Heart right ventricle (tissue), 16 donors: Measurements from ENCODE around the gene CTDSP1. TPM values are rescaled to one million over a fixed set of nuclear protein-coding genes. Genes with fewer than 3 reads are reported as not detected.

Experiments
- ATAC-seq, 8 donors: fragments of 200-7000 bp; cut with Tn5 transposase; one replicate each; pipeline ENCODE4 v1.9.1; 2020; ENCODE audit warnings: mild to moderate bottlenecking in 8 of 8, moderate library complexity in 8 of 8, moderate number of reproducible peaks in 1 of 8
- DNase-seq, 2 donors: peaks; one replicate each; pipeline ENCODE4 v3.0.0-alpha.2; 2020
- H3K27ac ChIP-seq, 10 donors: fragments of 200-600 bp; sonication (generic) in 2 of 10; one replicate each; pipeline versions ENCODE4 v1.5.0 to v1.8.0; 2020 to 2022; ENCODE audit warnings: mild to moderate bottlenecking in 3 of 10
- H3K27me3 ChIP-seq, 7 donors: fragments of 200-600 bp; one replicate each; pipeline ENCODE4 v1.8.0; 2021 to 2022; ENCODE audit warnings: mild to moderate bottlenecking in 2 of 7
- H3K36me3 ChIP-seq, 9 donors: fragments of 200-600 bp; sonication (generic) in 1 of 9; one replicate each; pipeline versions ENCODE4 v1.5.0 to v1.8.0; 2020 to 2022; ENCODE audit warnings: mild to moderate bottlenecking in 2 of 9
- H3K4me1 ChIP-seq, 9 donors: fragments of 200-600 bp; sonication (generic) in 1 of 9; one replicate each; pipeline versions ENCODE4 v1.5.0 to v1.8.0; 2020 to 2022; ENCODE audit warnings: mild to moderate bottlenecking in 4 of 9
- H3K4me3 ChIP-seq, 10 donors: fragments of 200-600 bp; sonication (generic) in 2 of 10; one replicate each; pipeline versions ENCODE4 v1.5.0 to v1.8.0; 2020 to 2022; ENCODE audit warnings: mild to moderate bottlenecking in 7 of 10, moderate library complexity in 2 of 10
- H3K9me3 ChIP-seq, 11 donors: fragments of 200-600 bp in 10 of 11; sonication (generic) in 2 of 11; one replicate each; pipeline versions ENCODE4 v1.5.0 to v1.8.0; 2013 to 2022; ENCODE audit warnings: mild to moderate bottlenecking in 2 of 11, control low read depth in 1 of 11, moderate library complexity in 1 of 11
- WGBS, 2 donors: extraction: QIAGEN DNeasy Blood & Tissue Kit; methylation state at CpG; one replicate each; pipeline ENCODE4 v1.1.7; 2013; ENCODE audit warnings: inconsistent platforms in 1 of 2; 5-methylcytosine and 5-hydroxymethylcytosine counted together
- intact Hi-C, 10 donors: fragments of 100-400 bp; cut with DNase I; formaldehyde crosslinking; loops; one replicate each; pipeline versions ENCODE4 v1.11.1 to v1.14.2; 2022
- long read RNA-seq, 3 donors: library from polyadenylated mRNA; unstranded; transcript quantifications; one replicate each; pipeline ENCODE4 v2.0.0, GENCODE V29; 2020 to 2021
- polyA plus RNA-seq, 2 donors: library from polyadenylated mRNA; stranded (reverse); fragments of 200-250 nt; gene quantifications; one replicate each; pipeline ENCODE4 v1.2.3, GENCODE V29; 2013
- total RNA-seq, 10 donors: library from RNA; stranded (reverse); fragmentation: NEBNext Ultra II Directional in 3 of 10; extraction: Animal tissue kit (Norgen Biotek cat#: 25700) in 3 of 10; gene quantifications; one replicate each; pipeline versions ENCODE4 v1.2.1 to v1.2.4, GENCODE V29; 2021 to 2023
- TF ChIP-seq, protein P1 (sequence below), 9 donors: fragments of 200-600 bp; sonication (generic) in 2 of 9; IDR thresholded peaks; one replicate each; pipeline versions ENCODE4 v1.5.0 to v1.8.0; 2021 to 2022; ENCODE audit warnings: antibody characterized with exemption in 9 of 9, mild to moderate bottlenecking in 5 of 9, moderate library complexity in 1 of 9
- donor health status: Arrhythmogenic right ventricular cardiomyopathy.
- donor health status: ischemic (EF 13 %, LVEDD 7.1; RV severe dilation, severe dysfunction).
- donor health status: healthy with polysubstance abuse.
- donor health status: DM: no; HTN: yes; CAD: no.
- donor health status: DM: no; HTN: no; CAD: no.
- donor health status: ischemic (EF 25% LVEDD 6.9; RV normal size, moderate dysfunction).
- donor health status: ischemic (EF 25% LVEDD 5.7; RV mildly dilated, moderate dysfunction).
- donor health status: healthy.
- donor health status: DM: yes; HTN: yes; CAD: no.
- donor health status: Ischemic cardiomyopathy.
- donor health status: ischemic (EF 35%, LVEDD 5.7; RV mildly dilated, moderate dysfunction).
- donor health status: nonischemic (EF 11% LVEDD 7.7; RV severe dilation, severe dysfunction).
- donor health status: DM: yes; HTN: yes; CAD: no.
- donor health status: PGD.
- donor health status: ischemic (EF 29% LVEDD 5.4; RV normal size, mild dysfunction).
- donor health status: nonischemic (EF 23%, LVEDD 6.1; RV moderate dilation, normal function).

Gene CTDSP1, protein sequence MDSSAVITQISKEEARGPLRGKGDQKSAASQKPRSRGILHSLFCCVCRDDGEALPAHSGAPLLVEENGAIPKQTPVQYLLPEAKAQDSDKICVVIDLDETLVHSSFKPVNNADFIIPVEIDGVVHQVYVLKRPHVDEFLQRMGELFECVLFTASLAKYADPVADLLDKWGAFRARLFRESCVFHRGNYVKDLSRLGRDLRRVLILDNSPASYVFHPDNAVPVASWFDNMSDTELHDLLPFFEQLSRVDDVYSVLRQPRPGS
- total RNA-seq (100 to 1,000 TPM in 2 of 10 donors, 10 to 100 TPM in 8; 77.9 to 118 (median 89.5) TPM), polyA plus RNA-seq (10 to 100 TPM; 84.2 to 95.0 TPM)
- long read RNA-seq, donor 1, partial matches to known transcripts, result 54 of 62 reads
- long read RNA-seq, donor 1, other reads (novel, unspliced or antisense), result 6 of 62 reads
- long read RNA-seq, donor 2, partial matches to known transcripts, result 3 of 51 reads
- long read RNA-seq, donor 2, other reads (novel, unspliced or antisense), result 45 of 51 reads
- long read RNA-seq, donor 3, partial matches to known transcripts, result 19 of 57 reads
- long read RNA-seq, donor 3, other reads (novel, unspliced or antisense), result 33 of 57 reads

DNA sequence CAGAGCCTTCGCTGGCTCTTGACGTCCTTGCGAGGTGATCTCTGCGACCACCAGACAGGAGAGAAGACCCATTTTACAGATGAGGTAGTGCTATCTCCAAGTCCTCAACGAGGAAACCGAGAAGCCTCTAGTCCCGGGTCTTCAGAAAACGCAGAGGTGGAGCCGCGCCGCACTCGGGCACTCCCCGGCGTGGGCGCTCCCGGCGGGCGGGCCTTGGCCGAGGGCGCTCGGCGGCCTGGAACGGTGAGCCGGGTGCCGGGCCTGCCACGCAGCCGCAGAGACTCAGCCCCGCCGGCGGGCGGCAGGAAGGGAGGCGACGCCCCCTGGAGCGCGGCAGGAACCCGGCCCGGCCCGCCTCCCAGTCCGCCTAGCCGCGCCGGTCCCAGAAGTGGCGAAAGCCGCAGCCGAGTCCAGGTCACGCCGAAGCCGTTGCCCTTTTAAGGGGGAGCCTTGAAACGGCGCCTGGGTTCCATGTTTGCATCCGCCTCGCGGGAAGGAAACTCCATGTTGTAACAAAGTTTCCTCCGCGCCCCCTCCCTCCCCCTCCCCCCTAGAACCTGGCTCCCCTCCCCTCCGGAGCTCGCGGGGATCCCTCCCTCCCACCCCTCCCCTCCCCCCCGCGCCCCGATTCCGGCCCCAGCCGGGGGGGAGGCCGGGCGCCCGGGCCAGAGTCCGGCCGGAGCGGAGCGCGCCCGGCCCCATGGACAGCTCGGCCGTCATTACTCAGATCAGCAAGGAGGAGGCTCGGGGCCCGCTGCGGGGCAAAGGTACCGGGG lies at the start of gene CTDSP1:
CTDSP1 (plus strand) TSS at position 478 of the 776 bp plus-strand sequence; CDS start at position 701, 223 bp downstream.
- TF ChIP-seq, protein P1, sequence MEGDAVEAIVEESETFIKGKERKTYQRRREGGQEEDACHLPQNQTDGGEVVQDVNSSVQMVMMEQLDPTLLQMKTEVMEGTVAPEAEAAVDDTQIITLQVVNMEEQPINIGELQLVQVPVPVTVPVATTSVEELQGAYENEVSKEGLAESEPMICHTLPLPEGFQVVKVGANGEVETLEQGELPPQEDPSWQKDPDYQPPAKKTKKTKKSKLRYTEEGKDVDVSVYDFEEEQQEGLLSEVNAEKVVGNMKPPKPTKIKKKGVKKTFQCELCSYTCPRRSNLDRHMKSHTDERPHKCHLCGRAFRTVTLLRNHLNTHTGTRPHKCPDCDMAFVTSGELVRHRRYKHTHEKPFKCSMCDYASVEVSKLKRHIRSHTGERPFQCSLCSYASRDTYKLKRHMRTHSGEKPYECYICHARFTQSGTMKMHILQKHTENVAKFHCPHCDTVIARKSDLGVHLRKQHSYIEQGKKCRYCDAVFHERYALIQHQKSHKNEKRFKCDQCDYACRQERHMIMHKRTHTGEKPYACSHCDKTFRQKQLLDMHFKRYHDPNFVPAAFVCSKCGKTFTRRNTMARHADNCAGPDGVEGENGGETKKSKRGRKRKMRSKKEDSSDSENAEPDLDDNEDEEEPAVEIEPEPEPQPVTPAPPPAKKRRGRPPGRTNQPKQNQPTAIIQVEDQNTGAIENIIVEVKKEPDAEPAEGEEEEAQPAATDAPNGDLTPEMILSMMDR (IDR thresholded peaks at IDR 0.05), result peak in 5 of 9 donors; percentile 16 to 44 (median 27)
- H3K27ac ChIP-seq, result peak within 1 kb of the TSS; percentile 98 to 100 (median 100)
- intact Hi-C loops, result loop anchor here in 9 of 10 donors (2.0 to 10.0 kb wide), 9 partner anchors 95 to 255 kb away; partner anchors contain the start of genes AAMP (in 6 of the 9), PNKD (in 6 of the 9), TMBIM1 (in 4 of the 9) and BCS1L (in 2 of the 9)
- peaks cover 0 to 38% (median 31%) of the 10 kb centered on the region in 9 donors for H3K36me3 ChIP-seq
- H3K4me3 ChIP-seq, result peak within 1 kb of the TSS; percentile 79 to 100 (median 98)
- ATAC-seq (peak; percentile 44 to 68 (median 64)), DNase-seq (peak; percentile 96 to 98)
- no peaks in the 10 kb centered on the region for H3K9me3 ChIP-seq
- H3K27me3 ChIP-seq, result no peaks in the 10 kb centered on the region
- H3K4me1 ChIP-seq, result peaks cover 14 to 72% (median 52%) of the 10 kb centered on the region in 9 donors
- 0 to 1% methylated on average over 54 to 76 of the region's 78 CpGs for WGBS, 2 donors

DNA sequence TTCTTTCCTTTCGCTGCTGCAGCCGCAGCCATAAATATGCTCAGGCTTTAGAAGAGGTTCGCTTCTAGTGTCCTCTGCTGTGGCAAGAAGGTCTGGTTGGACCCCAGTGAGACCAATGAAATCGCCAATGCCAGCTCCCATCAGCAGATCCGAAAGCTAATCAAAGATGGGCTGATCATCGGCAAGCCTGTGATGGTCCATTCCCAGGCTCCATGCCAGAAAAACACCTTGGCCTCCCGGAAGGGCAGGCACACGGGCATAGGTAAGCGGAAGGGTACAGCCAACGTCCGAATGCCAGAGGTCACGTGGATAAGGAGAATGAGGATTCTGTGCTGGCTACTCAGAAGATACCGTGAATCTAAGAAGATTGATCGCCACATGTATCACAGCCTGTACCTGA lies 45.6 kb upstream of the CTDSP1 start:
- Histone ChIP-seq H3K9me3 (peaks cover 0 to 26% (median 8%) of the 10 kb centered on the region in 11 donors), H3K4me1 (peaks cover 0 to 10% (median 0%) of the 10 kb centered on the region in 9 donors), H3K27ac (no peak overlapping the region), H3K36me3 (no peaks in the 10 kb centered on the region), H3K4me3 (no peak overlapping the region), H3K27me3 (no peaks in the 10 kb centered on the region)
- TF ChIP-seq, protein P1 (IDR thresholded peaks at IDR 0.05), result no peak
- WGBS, 2 donors, result 88 to 90% methylated on average over 14 of the region's 14 CpGs
- ATAC-seq, result no peak
- intact Hi-C loops, result loop anchor here in 3 of 10 donors (2.0 to 10.0 kb wide), 3 partner anchors 37 to 169 kb away; no protein-coding TSS in a partner anchor
- no peak for DNase-seq

DNA sequence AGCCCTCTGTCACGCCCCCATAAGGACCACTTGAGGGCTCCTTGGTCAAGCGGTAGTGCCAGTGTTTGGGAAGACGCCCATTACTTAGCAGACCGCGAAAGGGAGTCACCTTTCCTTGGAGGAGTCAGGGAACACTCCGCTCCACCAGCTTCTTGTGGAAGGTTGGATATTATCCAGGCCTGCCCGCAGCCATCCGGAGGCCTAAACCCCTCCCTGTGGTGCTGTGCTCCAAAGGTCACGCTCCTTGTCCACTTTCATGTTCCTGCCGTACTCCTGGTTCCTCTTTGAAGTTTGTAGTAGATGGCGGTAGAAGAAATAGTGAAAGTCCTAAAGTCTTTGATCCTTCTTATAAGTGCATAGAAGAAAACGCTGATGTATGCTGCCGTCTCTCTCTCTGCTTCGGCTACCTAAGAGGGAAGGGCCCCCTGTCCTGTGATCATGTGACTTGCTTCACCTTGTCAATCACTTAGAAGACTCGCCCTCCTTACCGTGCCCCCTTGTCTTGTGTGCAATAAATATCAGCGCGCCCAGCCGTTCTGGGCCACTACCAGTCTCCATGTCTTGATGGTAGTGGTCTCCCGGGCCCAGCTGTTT lies 44.7 kb upstream of the CTDSP1 start:
- 75 to 77% methylated on average over 20 of the region's 20 CpGs for WGBS, 2 donors
- intact Hi-C loops, result loop anchor here in 7 of 10 donors (1.0 to 10.0 kb wide), 6 partner anchors 38 to 170 kb away; no protein-coding TSS in a partner anchor
- peaks cover 0 to 26% (median 8%) of the 10 kb centered on the region in 11 donors for H3K9me3 ChIP-seq
- H3K27ac ChIP-seq, result no peak overlapping the region
- ATAC-seq, result no peak
- DNase-seq, result no peak
- no peak overlapping the region for H3K4me3 ChIP-seq
- H3K27me3 ChIP-seq, result no peaks in the 10 kb centered on the region
- TF ChIP-seq, protein P1 (IDR thresholded peaks at IDR 0.05), result no peak
- H3K36me3 ChIP-seq, result no peaks in the 10 kb centered on the region
- H3K4me1 ChIP-seq, result peaks cover 0 to 13% (median 0%) of the 10 kb centered on the region in 9 donors
